Activated CD4-positive, alpha-beta T cell treated with anti-CD3 and anti-CD28 coated beads for 36 hours (primary cell): ENCODE results near the gene FMNL1. TPM values are rescaled to one million over a fixed set of nuclear protein-coding genes. Genes with fewer than 3 reads are reported as not detected.

Source experiments
- ATAC-seq: fragments of 200-7000 bp; cut with Tn5 transposase; one replicate; pipeline ENCODE4 v1.10.0; 2021; ENCODE audit warnings: mild to moderate bottlenecking, moderate library complexity
- CTCF ChIA-PET: fragments of 350-600 bp; sonication (Branson Sonifier 250); formaldehyde crosslinking; loops from one replicate; lab custom pipeline; 2021; ENCODE audit warnings: antibody characterized with exemption; lab: Charles Lee
- POLR2A ChIA-PET: fragments of 350-600 bp; sonication (Branson Sonifier 250); formaldehyde crosslinking; loops from one replicate; lab custom pipeline; 2021; ENCODE audit warnings: antibody characterized with exemption, inconsistent platforms; lab: Charles Lee
- DNase-seq: peaks from one replicate; pipeline ENCODE4 v3.0.0-alpha.2; 2020
- H3K27ac Mint-ChIP-seq: one replicate; pipeline ENCODE4 v1.8.0; 2021; ENCODE audit warnings: mixed read lengths
- H3K27me3 Mint-ChIP-seq: one replicate; pipeline ENCODE4 v1.8.0; 2021; ENCODE audit warnings: mixed read lengths
- H3K36me3 Mint-ChIP-seq: one replicate; pipeline ENCODE4 v1.8.0; 2021; ENCODE audit warnings: low read depth, mixed read lengths
- H3K4me1 Mint-ChIP-seq: one replicate; pipeline ENCODE4 v1.8.0; 2021; ENCODE audit warnings: mixed read lengths
- H3K4me3 Mint-ChIP-seq: one replicate; pipeline ENCODE4 v1.8.0; 2021; ENCODE audit warnings: mild to moderate bottlenecking, moderate library complexity, mixed read lengths
- H3K9me3 Mint-ChIP-seq: one replicate; pipeline ENCODE4 v1.8.0; 2021; ENCODE audit warnings: low read depth, mixed read lengths
- intact Hi-C, 2 experiments: fragments of 100-400 bp; cut with DNase I in 1 of 2; cut with micrococcal nuclease in 1 of 2; formaldehyde crosslinking; loops; one replicate each; pipeline versions ENCODE4 v1.14.2 to v1.15.1; 2022 to 2024; cut with DNase I, micrococcal nuclease
- total RNA-seq, 2 experiments: library from RNA; stranded (reverse); gene quantifications; one replicate each; pipeline ENCODE4 v1.2.3, GENCODE V29; 2021

The FMNL1 gene
- total RNA-seq, 2 experiments from 2014 or later, result 268 to 295 TPM

DNA sequence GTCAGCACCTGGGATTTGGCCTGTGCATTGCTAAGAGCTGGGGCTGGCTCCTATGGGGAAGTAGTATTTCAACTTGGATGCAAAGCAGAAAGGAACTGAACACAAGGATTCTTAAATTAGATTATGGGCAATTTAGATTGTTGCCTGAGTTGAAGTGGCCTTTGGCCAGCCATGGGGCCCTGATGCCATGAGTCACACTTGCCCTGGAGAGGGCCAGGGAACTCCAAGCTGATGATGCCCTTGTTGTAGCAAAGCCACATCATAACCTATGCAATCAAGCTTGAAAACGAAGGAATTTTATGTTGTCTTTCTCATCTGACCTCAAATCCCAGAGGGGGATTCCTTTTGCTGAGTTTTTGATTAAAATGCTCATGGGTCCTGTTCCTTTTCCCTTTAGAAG is 44.1 kb downstream of the FMNL1 start:
- H3K27ac Mint-ChIP-seq, result peak overlapping the region; percentile 19
- POLR2A ChIA-PET, result interaction anchor here (0.7 to 1.7 kb wide), 2 partner anchors 9 to 474 kb away, joined by 4 to 7 read pairs; no protein-coding TSS in a partner anchor
- CTCF ChIA-PET, result interaction anchor here (0.6 to 5.0 kb wide), 8 partner anchors 10 to 594 kb away, joined by 3 to 26 read pairs (median 4); no protein-coding TSS in a partner anchor

DNA sequence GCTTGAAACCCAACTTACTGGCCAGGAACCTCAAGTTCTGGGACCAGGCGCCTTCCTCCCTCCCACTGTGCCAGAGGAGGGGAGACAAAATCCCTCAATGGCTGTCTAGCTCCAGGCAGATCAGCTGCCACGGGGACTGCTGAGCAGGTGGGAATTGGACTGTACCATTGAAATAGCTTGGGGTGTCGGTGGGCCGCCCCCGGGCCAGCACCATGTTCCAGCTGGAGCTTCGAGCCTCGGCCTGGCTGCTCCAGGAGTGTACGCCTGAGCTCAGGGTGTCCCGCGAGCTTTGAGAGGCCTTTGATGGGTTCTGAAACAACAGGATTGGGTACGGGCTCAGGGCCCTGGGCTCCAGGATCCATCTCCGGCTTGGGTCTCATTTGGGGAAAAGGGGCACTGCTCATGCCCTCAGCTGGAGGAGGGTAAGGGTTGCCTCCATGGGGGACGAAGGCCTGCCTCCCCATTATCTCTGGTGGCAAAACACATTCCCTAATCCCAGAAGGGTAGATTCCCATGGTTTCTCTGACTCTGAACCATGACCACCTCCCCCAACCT is 44.8 kb downstream of the FMNL1 start:
- ChIA-PET POLR2A (interaction anchor here (0.7 to 1.7 kb wide), 3 partner anchors 10 to 175 kb away, joined by 3 to 4 read pairs (median 3); no protein-coding TSS in a partner anchor), CTCF (interaction anchor here (0.5 to 5.0 kb wide), 11 partner anchors 8 to 1129 kb away, joined by 3 to 26 read pairs (median 4); no protein-coding TSS in a partner anchor)
- Mint-ChIP-seq H3K27me3 (no peaks in the 10 kb centered on the region), H3K4me3 (no peak overlapping the region), H3K36me3 (peaks cover 63% of the 10 kb centered on the region), H3K9me3 (no peaks in the 10 kb centered on the region), H3K27ac (no peak overlapping the region), H3K4me1 (peaks cover 28% of the 10 kb centered on the region)
- intact Hi-C loops, result no loop called here
- DNase-seq (no peak), ATAC-seq (no peak)

More for the DNA sequence above, 44.1 kb downstream of the FMNL1 start:
- no peak for ATAC-seq
- DNase-seq, result no peak
- peaks cover 60% of the 10 kb centered on the region for H3K36me3 Mint-ChIP-seq
- no peaks in the 10 kb centered on the region for H3K9me3 Mint-ChIP-seq
- intact Hi-C loops, result no loop called here
- no peaks in the 10 kb centered on the region for H3K27me3 Mint-ChIP-seq
- H3K4me1 Mint-ChIP-seq, result peaks cover 29% of the 10 kb centered on the region
- H3K4me3 Mint-ChIP-seq, result no peak overlapping the region

DNA sequence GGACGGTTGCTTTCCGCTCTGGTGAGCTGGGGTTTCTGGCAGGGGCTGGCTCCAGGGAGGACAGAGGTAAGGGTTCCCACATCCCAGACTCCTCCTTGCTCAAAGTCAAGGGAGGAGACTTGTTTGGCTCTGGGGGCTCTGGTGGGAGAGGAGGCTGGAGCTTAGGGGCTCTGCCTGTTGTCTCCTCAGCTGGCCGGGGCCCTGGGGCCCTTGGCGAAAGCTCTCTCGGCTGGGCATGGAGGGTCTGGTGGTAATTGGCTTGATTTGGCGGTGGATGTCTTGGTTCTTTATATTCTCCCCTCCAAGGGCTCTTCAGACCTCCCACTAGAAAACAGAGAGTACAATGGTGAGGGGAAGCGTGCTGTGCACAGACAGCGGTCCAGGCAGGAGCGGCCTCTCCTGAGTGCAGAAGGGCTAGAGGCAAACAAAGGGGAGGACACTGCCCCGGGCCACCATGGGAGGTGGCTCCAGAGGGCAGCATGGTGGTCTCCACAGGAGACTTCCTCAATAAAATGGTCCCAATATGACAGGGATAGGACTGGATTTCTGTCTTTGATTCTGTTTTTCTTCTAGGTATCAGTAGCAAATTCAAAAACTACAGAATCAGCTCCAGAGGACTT is 45.9 kb downstream of the FMNL1 start:
- no peaks in the 10 kb centered on the region for H3K9me3 Mint-ChIP-seq
- DNase-seq, result no peak
- H3K4me1 Mint-ChIP-seq, result peaks cover 25% of the 10 kb centered on the region
- ATAC-seq, result no peak
- POLR2A ChIA-PET, result interaction anchor here (0.7 to 1.7 kb wide), 3 partner anchors 11 to 53 kb away, joined by 3 to 4 read pairs (median 3); no protein-coding TSS in a partner anchor
- CTCF ChIA-PET, result interaction anchor here (0.6 to 5.0 kb wide), 9 partner anchors 9 to 644 kb away, joined by 3 to 26 read pairs (median 4); no protein-coding TSS in a partner anchor
- no peak overlapping the region for H3K27ac Mint-ChIP-seq
- no peak overlapping the region for H3K4me3 Mint-ChIP-seq
- H3K27me3 Mint-ChIP-seq, result no peaks in the 10 kb centered on the region
- H3K36me3 Mint-ChIP-seq, result peaks cover 73% of the 10 kb centered on the region
- intact Hi-C loops, result no loop called here

DNA sequence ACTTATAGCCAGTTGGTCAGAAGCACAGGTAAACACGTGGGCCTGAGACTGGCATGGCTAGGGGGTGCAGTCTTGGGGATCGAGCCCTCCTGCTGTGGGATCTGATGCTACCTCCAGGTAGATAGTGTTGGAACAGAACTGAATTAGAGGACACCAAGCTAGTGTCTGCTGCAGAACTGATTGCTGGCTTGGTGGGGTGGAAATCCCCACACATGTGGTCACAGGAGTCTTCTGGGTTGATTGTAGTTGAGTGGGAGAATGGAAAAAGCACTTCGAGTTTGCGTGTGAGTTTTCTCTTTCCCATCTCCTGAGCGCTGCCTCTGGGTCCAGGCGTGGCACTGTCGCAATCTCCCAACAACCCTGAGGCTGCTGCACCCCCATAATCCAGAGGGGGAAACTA is 48.2 kb downstream of the FMNL1 start:
- no peak overlapping the region for H3K4me3 Mint-ChIP-seq
- peak overlapping the region; percentile 1 for H3K27ac Mint-ChIP-seq

DNA sequence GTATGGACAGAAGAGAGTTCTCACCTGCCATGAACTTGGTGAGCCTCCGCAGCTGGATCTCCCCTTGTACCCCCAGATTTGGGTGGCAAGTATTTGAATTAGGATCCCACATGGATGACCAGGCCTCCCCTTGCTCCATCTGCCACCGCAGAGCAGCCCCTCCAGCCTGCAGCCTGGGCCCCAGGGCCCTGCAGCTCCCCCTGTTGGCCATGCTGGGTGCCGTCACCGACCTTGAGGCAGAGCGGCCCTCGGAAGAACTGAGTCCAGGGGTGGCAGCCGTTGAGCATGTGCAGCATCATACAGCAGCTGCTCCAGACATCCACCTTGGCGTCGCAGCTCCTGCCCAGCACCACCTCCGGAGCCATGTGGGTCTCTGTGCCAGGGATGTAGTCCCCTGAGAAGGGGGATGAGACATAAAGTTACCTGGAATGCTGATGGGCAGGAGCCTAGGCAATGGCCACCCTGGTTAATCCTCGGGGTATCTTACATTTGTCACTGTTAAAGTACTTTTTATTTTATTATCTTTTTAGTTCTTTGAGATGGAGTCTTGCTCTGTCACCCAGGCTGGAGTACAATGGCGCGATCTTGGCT is 49.2 kb downstream of the FMNL1 start:
- Mint-ChIP-seq H3K4me1 (peaks cover 18% of the 10 kb centered on the region), H3K9me3 (no peaks in the 10 kb centered on the region), H3K27ac (peak overlapping the region; percentile 47), H3K27me3 (no peaks in the 10 kb centered on the region), H3K36me3 (peaks cover 71% of the 10 kb centered on the region), H3K4me3 (no peak overlapping the region)
- intact Hi-C loops, result loop anchor here in 1 of 2 experiments (1.0 kb wide), 1 partner anchor 52 kb away; no protein-coding TSS in a partner anchor
- ChIA-PET CTCF (interaction anchor here (0.6 to 3.5 kb wide), 13 partner anchors 12 to 206 kb away, joined by 3 to 38 read pairs (median 4); no protein-coding TSS in a partner anchor), POLR2A (no interaction called here)
- peak; percentile 75 for ATAC-seq
- DNase-seq, result peak; percentile 78

More for the DNA sequence above, 48.2 kb downstream of the FMNL1 start:
- peaks cover 74% of the 10 kb centered on the region for H3K36me3 Mint-ChIP-seq
- H3K27me3 Mint-ChIP-seq, result no peaks in the 10 kb centered on the region
- ATAC-seq (peak; percentile 31), DNase-seq (no peak)
- H3K4me1 Mint-ChIP-seq, result peaks cover 18% of the 10 kb centered on the region
- H3K9me3 Mint-ChIP-seq, result no peaks in the 10 kb centered on the region
- CTCF ChIA-PET, result interaction anchor here (0.9 to 5.0 kb wide), 7 partner anchors 7 to 120 kb away, joined by 3 to 26 read pairs (median 5); no protein-coding TSS in a partner anchor
- intact Hi-C loops, result no loop called here
- POLR2A ChIA-PET, result no interaction called here

DNA sequence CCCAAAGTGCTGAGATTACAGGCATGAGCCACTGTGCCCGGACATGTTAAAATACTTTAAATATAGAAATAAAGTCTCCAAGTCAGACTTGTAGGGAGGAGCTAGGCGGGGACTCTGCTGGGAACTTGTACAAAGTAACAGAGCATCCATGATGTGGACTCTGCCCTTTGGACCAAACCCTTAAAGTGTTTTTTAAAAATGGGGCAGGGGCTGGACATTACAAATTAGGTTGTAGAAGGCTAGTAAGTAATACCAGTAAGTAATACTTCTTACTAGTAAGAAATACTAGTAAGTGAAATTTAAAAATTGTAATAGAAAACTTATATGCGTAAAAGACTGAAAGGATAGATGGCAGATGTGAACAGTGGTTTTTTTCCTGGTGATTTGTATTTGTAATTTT is 49.9 kb downstream of the FMNL1 start:
- ChIA-PET POLR2A (interaction anchor here (0.7 kb wide), 1 partner anchor 30 kb away, joined by 4 read pairs; no protein-coding TSS in a partner anchor), CTCF (interaction anchor here (0.6 to 3.5 kb wide), 11 partner anchors 8 to 207 kb away, joined by 3 to 38 read pairs (median 4); no protein-coding TSS in a partner anchor)
- Mint-ChIP-seq H3K27me3 (no peaks in the 10 kb centered on the region), H3K4me1 (peaks cover 18% of the 10 kb centered on the region), H3K4me3 (no peak overlapping the region), H3K36me3 (peaks cover 70% of the 10 kb centered on the region), H3K9me3 (no peaks in the 10 kb centered on the region), H3K27ac (peak overlapping the region; percentile 47)
- DNase-seq (no peak), ATAC-seq (no peak)
- intact Hi-C loops, result loop anchor here in 1 of 2 experiments (1.0 kb wide), 1 partner anchor 52 kb away; no protein-coding TSS in a partner anchor

DNA sequence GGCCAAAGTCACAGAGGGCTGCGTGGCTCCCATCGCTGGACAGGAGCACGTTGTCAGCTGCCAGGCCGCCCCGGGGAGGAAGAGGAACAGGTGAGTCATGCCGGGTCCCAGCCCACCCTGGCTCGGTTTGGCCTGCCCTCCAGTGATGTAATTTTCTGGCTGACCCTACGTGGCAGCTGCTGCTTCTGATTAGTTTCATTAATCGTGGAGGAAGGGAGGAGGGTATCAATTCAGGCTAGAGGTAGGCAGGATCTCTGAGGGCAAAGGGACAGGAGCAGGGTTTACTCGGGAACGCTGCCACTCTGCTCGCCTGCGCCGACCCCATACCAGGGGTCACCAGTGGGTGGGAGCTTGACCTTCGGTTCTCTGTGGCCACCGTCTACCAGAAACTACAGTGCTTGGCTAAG is 51.9 kb downstream of the FMNL1 start:
- DNase-seq, result no peak
- intact Hi-C loops, result no loop called here
- H3K36me3 Mint-ChIP-seq, result peaks cover 64% of the 10 kb centered on the region
- ATAC-seq, result no peak
- peaks cover 29% of the 10 kb centered on the region for H3K4me1 Mint-ChIP-seq
- H3K4me3 Mint-ChIP-seq, result no peak overlapping the region
- H3K9me3 Mint-ChIP-seq, result no peaks in the 10 kb centered on the region
- peak overlapping the region; percentile 58 for H3K27ac Mint-ChIP-seq
- H3K27me3 Mint-ChIP-seq, result no peaks in the 10 kb centered on the region
- ChIA-PET CTCF (interaction anchor here (1.1 to 5.8 kb wide), 3 partner anchors 54 to 122 kb away, joined by 3 to 167 read pairs (median 38); no protein-coding TSS in a partner anchor), POLR2A (no interaction called here)

DNA sequence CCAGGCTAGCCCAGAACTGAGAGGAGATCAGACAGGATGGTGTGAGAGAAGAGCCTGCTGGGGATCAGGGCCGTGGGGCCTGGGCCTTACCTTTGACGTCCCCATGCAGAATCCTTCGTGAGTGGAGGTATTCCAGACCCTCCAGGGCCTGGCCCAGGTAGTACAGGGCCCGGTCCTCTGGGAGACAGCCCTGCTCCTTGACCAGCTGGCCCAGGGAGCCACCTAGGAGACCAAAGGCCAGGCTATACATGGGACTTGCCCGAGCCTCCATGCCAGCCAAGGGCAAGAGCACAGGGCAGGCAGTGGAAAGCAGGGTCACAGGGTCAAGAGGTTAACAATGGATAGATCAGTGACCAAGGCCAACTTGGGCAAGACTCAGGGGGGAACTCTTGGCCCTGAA is 52.3 kb downstream of the FMNL1 start:
- DNase-seq, result no peak
- ChIA-PET POLR2A (no interaction called here), CTCF (interaction anchor here (1.0 to 5.8 kb wide), 4 partner anchors 12 to 121 kb away, joined by 3 to 167 read pairs (median 4); no protein-coding TSS in a partner anchor)
- no peak overlapping the region for H3K27ac Mint-ChIP-seq
- no peak for ATAC-seq
- H3K36me3 Mint-ChIP-seq, result peaks cover 62% of the 10 kb centered on the region
- peaks cover 29% of the 10 kb centered on the region for H3K4me1 Mint-ChIP-seq
- no peaks in the 10 kb centered on the region for H3K27me3 Mint-ChIP-seq
- intact Hi-C loops, result no loop called here
- H3K9me3 Mint-ChIP-seq, result no peaks in the 10 kb centered on the region
- no peak overlapping the region for H3K4me3 Mint-ChIP-seq

DNA sequence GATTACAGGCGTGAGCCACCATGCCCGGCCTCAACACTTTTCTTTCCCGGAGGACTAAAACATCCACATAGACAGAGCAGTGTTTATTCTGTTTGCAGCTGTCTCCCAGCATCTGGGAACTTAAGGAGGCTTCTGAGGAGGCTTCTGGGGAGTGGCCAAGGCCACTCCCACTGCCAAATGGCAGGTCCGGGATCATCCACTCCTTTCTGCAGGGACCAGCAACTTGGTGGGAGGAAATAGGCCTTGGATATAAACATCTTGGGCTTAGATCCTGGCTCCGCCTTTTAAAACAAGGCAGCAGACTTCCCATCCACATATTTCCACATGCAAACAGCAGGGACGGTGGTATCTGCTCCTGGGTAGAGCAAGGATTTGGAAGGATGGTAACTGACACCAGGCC is 54.3 kb downstream of the FMNL1 start:
- intact Hi-C loops, result loop anchor here (2.0 to 5.0 kb wide), 3 partner anchors 36 to 45 kb away; partner anchors contain the start of gene MAP3K14 (in 1 of the 2)
- Mint-ChIP-seq H3K27me3 (no peaks in the 10 kb centered on the region), H3K27ac (no peak overlapping the region), H3K9me3 (no peaks in the 10 kb centered on the region), H3K36me3 (peaks cover 58% of the 10 kb centered on the region), H3K4me3 (no peak overlapping the region), H3K4me1 (peaks cover 19% of the 10 kb centered on the region)
- ChIA-PET POLR2A (no interaction called here), CTCF (interaction anchor here (1.0 to 5.8 kb wide), 16 partner anchors 9 to 132 kb away, joined by 3 to 167 read pairs (median 18); partner anchors contain the start of gene FMNL1)
- DNase-seq, result no peak
- no peak for ATAC-seq

DNA sequence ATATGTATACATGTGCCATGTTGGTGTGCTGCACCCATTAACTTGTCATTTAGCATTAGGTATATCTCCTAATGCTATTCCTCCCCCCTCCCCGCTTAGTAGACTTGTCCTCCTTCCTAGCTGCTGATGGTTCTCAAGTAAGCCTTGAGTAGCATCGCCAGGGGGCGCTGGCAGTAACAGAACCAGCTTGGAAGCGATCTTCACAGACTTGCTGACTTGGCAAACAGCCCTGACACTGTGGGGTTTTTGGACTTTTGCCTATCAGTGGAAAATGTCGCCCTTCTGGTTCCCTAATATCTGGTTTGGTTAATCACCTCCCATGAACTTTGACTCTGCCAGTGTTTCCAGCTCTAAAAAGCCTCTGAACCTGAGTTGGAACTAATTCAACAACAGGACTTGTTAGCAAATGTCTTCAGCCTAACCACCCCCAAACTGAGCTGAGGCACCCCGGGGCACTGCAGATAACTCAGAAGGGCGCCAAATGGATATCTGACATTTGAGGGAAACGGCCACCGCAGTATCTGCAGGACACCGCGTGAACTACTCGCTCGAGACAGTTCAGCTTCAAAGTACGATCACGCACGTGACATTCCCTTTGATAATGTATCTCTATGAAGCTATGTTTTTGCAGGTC is 55.6 kb downstream of the FMNL1 start:
- peak; percentile 95 for ATAC-seq
- Mint-ChIP-seq H3K4me3 (no peak overlapping the region), H3K4me1 (peaks cover 14% of the 10 kb centered on the region), H3K27ac (peak overlapping the region; percentile 39), H3K36me3 (peaks cover 56% of the 10 kb centered on the region), H3K9me3 (no peaks in the 10 kb centered on the region), H3K27me3 (no peaks in the 10 kb centered on the region)
- DNase-seq, result peak; percentile 95
- CTCF ChIA-PET, result interaction anchor here (0.6 to 5.8 kb wide), 42 partner anchors 9 to 228 kb away, joined by 3 to 167 read pairs (median 6); partner anchors contain the start of genes ACBD4, FMNL1 and MAP3K14
- POLR2A ChIA-PET, result interaction anchor here (0.9 to 1.5 kb wide), 8 partner anchors 11 to 58 kb away, joined by 3 to 10 read pairs (median 5); partner anchors contain the start of gene MAP3K14
- intact Hi-C loops, result loop anchor here (1.0 to 5.0 kb wide), 4 partner anchors 35 to 108 kb away; partner anchors contain the start of gene MAP3K14 (in 1 of the 2)
